NB4 (cell line): ENCODE results near the gene CPLX1.

Source experiments
- MYC ChIP-seq: IDR thresholded peaks from 2 replicates; pipeline ENCODE4 v1.6.1; 2011; ENCODE audit warnings: low read depth, low read length
- POLR2A ChIP-seq: IDR thresholded peaks from 2 replicates; pipeline ENCODE4 v1.6.1; 2011; ENCODE audit warnings: mild to moderate bottlenecking; ENCODE audit not compliant: insufficient read length; ENCODE audit errors: extremely low read depth
- TF ChIP-seq, protein P1 (sequence below): IDR thresholded peaks from one replicate; pipeline ENCODE4 v1.5.1; 2012; ENCODE audit warnings: low read depth, low read length
- TF ChIP-seq, protein P2 (sequence below): IDR thresholded peaks from 2 replicates; pipeline ENCODE4 v1.6.1; 2011; ENCODE audit warnings: low read depth, low read length

DNA sequence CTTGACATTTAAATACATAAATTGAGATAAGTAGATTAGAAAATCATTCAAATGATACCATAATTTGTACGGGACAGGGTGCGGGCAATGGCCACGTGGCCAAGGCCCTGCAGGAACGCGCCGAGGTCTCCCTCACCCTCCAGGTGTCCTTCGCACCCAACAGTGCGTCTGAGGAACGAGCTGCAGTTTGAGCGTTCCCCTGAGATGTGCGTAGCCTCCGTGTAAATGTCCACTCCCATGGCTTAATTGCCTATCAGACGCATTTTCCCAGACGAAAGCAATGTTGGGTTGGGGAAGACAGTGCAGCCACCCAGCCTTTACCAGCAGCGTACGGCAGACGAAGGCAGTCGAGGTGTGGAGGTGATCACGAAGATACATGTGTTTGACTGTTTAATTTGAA, 56.4 kb downstream of the CPLX1 start:
- TF ChIP-seq, protein P1, sequence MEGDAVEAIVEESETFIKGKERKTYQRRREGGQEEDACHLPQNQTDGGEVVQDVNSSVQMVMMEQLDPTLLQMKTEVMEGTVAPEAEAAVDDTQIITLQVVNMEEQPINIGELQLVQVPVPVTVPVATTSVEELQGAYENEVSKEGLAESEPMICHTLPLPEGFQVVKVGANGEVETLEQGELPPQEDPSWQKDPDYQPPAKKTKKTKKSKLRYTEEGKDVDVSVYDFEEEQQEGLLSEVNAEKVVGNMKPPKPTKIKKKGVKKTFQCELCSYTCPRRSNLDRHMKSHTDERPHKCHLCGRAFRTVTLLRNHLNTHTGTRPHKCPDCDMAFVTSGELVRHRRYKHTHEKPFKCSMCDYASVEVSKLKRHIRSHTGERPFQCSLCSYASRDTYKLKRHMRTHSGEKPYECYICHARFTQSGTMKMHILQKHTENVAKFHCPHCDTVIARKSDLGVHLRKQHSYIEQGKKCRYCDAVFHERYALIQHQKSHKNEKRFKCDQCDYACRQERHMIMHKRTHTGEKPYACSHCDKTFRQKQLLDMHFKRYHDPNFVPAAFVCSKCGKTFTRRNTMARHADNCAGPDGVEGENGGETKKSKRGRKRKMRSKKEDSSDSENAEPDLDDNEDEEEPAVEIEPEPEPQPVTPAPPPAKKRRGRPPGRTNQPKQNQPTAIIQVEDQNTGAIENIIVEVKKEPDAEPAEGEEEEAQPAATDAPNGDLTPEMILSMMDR: no peak
- TF ChIP-seq POLR2A: no peak
- TF ChIP-seq, protein P2, sequence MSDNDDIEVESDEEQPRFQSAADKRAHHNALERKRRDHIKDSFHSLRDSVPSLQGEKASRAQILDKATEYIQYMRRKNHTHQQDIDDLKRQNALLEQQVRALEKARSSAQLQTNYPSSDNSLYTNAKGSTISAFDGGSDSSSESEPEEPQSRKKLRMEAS: no peak
- no peak for TF ChIP-seq MYC
